Caco-2 (cell line): ENCODE results near the gene SOX5. TPM values are rescaled to one million over a fixed set of nuclear protein-coding genes. Genes with fewer than 3 reads are reported as not detected.

Experiments
- BruUV-seq: library from RNA; stranded (reverse); fragments of 400-500 nt; replicated peaks from 2 replicates; lab custom pipeline; 2021; lab: Mats Ljungman, UMichigan
- CTCF ChIA-PET: fragments of 300-600 bp; sonication (Branson Sonifier 250); formaldehyde crosslinking; loops from one replicate; lab custom pipeline; 2022; ENCODE audit warnings: antibody characterized with exemption; lab: Charles Lee
- POLR2A ChIA-PET: fragments of 300-600 bp; sonication (Branson Sonifier 250); formaldehyde crosslinking; loops from one replicate; lab custom pipeline; 2022; ENCODE audit warnings: antibody characterized with exemption; lab: Charles Lee
- DNase-seq, 2 experiments: peaks; one replicate each; pipeline versions ENCODE4 v3.0.0 to v3.0.0-alpha.2; 2020 to 2022
- H3K27me3 ChIP-seq: replicated peaks from 2 replicates; pipeline ENCODE4 v1.6.0; 2011; ENCODE audit warnings: low read length; ENCODE audit not compliant: control insufficient read depth, insufficient read depth
- H3K36me3 ChIP-seq: 2 replicates; pipeline ENCODE4 v1.5.1; 2011; ENCODE audit warnings: low read length; ENCODE audit not compliant: control insufficient read depth, insufficient read depth
- H3K4me1 ChIP-seq: fragments of 250-450 bp; sonication (Bioruptor Pico); 2 replicates; pipeline ENCODE4 v1.5.1; 2020; ENCODE audit warnings: mild to moderate bottlenecking
- H3K4me3 ChIP-seq: 2 replicates; pipeline ENCODE4 v1.5.1; 2011; ENCODE audit warnings: low read depth, mild to moderate bottlenecking, control low read depth, low read length
- H3K9me3 ChIP-seq: fragments of 250-450 bp; sonication (Bioruptor Pico); 2 replicates; pipeline ENCODE4 v1.5.1; 2020; ENCODE audit warnings: mild to moderate bottlenecking, moderate library complexity
- H3K27ac Mint-ChIP-seq: one replicate; pipeline ENCODE4 v1.8.0; 2022; ENCODE audit warnings: mixed read lengths; ENCODE audit not compliant: unreplicated experiment
- H3K27me3 Mint-ChIP-seq: one replicate; pipeline ENCODE4 v1.8.0; 2022; ENCODE audit warnings: mixed read lengths; ENCODE audit not compliant: insufficient read depth, unreplicated experiment
- H3K36me3 Mint-ChIP-seq: one replicate; pipeline ENCODE4 v1.8.0; 2022; ENCODE audit warnings: mild to moderate bottlenecking, mixed read lengths; ENCODE audit not compliant: insufficient read depth, unreplicated experiment
- H3K4me1 Mint-ChIP-seq: one replicate; pipeline ENCODE4 v1.8.0; 2022; ENCODE audit warnings: low read depth, mixed read lengths; ENCODE audit not compliant: unreplicated experiment
- H3K4me3 Mint-ChIP-seq: one replicate; pipeline ENCODE4 v1.8.0; 2022; ENCODE audit warnings: mild to moderate bottlenecking, moderate library complexity, mixed read lengths; ENCODE audit not compliant: unreplicated experiment
- H3K9me3 Mint-ChIP-seq: one replicate; pipeline ENCODE4 v1.8.0; 2022; ENCODE audit warnings: mixed read lengths; ENCODE audit not compliant: unreplicated experiment
- CTCF ChIP-seq, 2 experiments: fragments of 200-600 bp in 1 of 2; IDR thresholded peaks; 1 replicate in 1 of 2; 2 replicates in 1 of 2; pipeline versions ENCODE4 v1.5.1 to v1.8.0; 2011 to 2022; ENCODE audit warnings: antibody characterized with exemption in 1 of 2, control low read depth in 1 of 2, inconsistent platforms in 1 of 2, low read depth in 1 of 2, low read length in 1 of 2, mild to moderate bottlenecking in 1 of 2, moderate library complexity in 1 of 2; ENCODE audit not compliant: insufficient read depth in 1 of 2, severe bottlenecking in 1 of 2, unreplicated experiment in 1 of 2
- intact Hi-C: fragments of 100-400 bp; cut with micrococcal nuclease; formaldehyde crosslinking; loops from one replicate; pipeline ENCODE4 v1.10.0; 2022; ENCODE audit not compliant: unreplicated experiment
- total RNA-seq: library from RNA; stranded (reverse); gene quantifications from 2 replicates; pipeline ENCODE4 v1.2.3, GENCODE V29; 2022

SOX5 gene
- total RNA-seq, 1 experiment from 2014 or later, result 15.4 TPM

- no peaks in the 10 kb centered on the region for H3K27me3 ChIP-seq
- H3K9me3 ChIP-seq, result peaks cover 4% of the 10 kb centered on the region; the same call in 1 of the 2 replicates
- no peaks in the 10 kb centered on the region for H3K4me1 Mint-ChIP-seq
- no peaks in the 10 kb centered on the region for H3K36me3 ChIP-seq
- no peaks in the 10 kb centered on the region for H3K4me1 ChIP-seq
- DNase-seq, result no peak
- no TSS peak for BruUV-seq
- no peak for TF ChIP-seq CTCF (IDR thresholded peaks at IDR 0.05; ENCODE audit: insufficient read depth in 1 of 2, low read depth in 1 of 2, low read length in 1 of 2, severe bottlenecking in 1 of 2, unreplicated experiment in 1 of 2)
- H3K4me3 ChIP-seq, result no peak overlapping the region
- no peak overlapping the region for H3K27ac Mint-ChIP-seq
- intact Hi-C loops, result no loop called here
- ChIA-PET CTCF (no interaction called here), POLR2A (no interaction called here)
- no peaks in the 10 kb centered on the region for H3K27me3 Mint-ChIP-seq
- peaks cover 8% of the 10 kb centered on the region for H3K36me3 Mint-ChIP-seq
- peaks cover 20% of the 10 kb centered on the region for H3K9me3 Mint-ChIP-seq
- H3K4me3 Mint-ChIP-seq, result no peak overlapping the region
Observed at GRCh38 chr12:23862701-23863100, 86.8 kb downstream of the SOX5 start.

GRCh38 chr12:23860019-23860418 is 89.5 kb downstream of the SOX5 start:
- H3K4me3 Mint-ChIP-seq, result no peak overlapping the region
- no peak for DNase-seq
- no TSS peak for BruUV-seq
- ChIA-PET POLR2A (no interaction called here), CTCF (no interaction called here)
- Histone ChIP-seq H3K9me3 (peaks cover 4% of the 10 kb centered on the region; the same call in 1 of the 2 replicates), H3K4me1 (no peaks in the 10 kb centered on the region), H3K4me3 (no peak overlapping the region), H3K36me3 (no peaks in the 10 kb centered on the region), H3K27me3 (no peaks in the 10 kb centered on the region)
- H3K27me3 Mint-ChIP-seq, result no peaks in the 10 kb centered on the region
- no peak for TF ChIP-seq CTCF (IDR thresholded peaks at IDR 0.05; ENCODE audit: insufficient read depth in 1 of 2, low read depth in 1 of 2, low read length in 1 of 2, severe bottlenecking in 1 of 2, unreplicated experiment in 1 of 2)
- H3K36me3 Mint-ChIP-seq, result peaks cover 8% of the 10 kb centered on the region
- no peaks in the 10 kb centered on the region for H3K4me1 Mint-ChIP-seq
- no peak overlapping the region for H3K27ac Mint-ChIP-seq
- intact Hi-C loops, result no loop called here
- peaks cover 20% of the 10 kb centered on the region for H3K9me3 Mint-ChIP-seq

- TF ChIP-seq CTCF (IDR thresholded peaks at IDR 0.05; ENCODE audit: insufficient read depth in 1 of 2, low read depth in 1 of 2, low read length in 1 of 2, severe bottlenecking in 1 of 2, unreplicated experiment in 1 of 2), result no peak
- intact Hi-C loops, result no loop called here
- BruUV-seq, result no TSS peak
- H3K36me3 Mint-ChIP-seq, result peaks cover 8% of the 10 kb centered on the region
- CTCF ChIA-PET, result no interaction called here
- no peaks in the 10 kb centered on the region for H3K27me3 Mint-ChIP-seq
- Histone ChIP-seq H3K36me3 (no peaks in the 10 kb centered on the region), H3K9me3 (peaks cover 4% of the 10 kb centered on the region; the same call in 1 of the 2 replicates), H3K27me3 (no peaks in the 10 kb centered on the region), H3K4me1 (no peaks in the 10 kb centered on the region), H3K4me3 (no peak overlapping the region)
- H3K4me1 Mint-ChIP-seq, result no peaks in the 10 kb centered on the region
- peaks cover 20% of the 10 kb centered on the region for H3K9me3 Mint-ChIP-seq
- POLR2A ChIA-PET, result no interaction called here
- no peak overlapping the region for H3K27ac Mint-ChIP-seq
- DNase-seq, result no peak
- no peak overlapping the region for H3K4me3 Mint-ChIP-seq
Observed at GRCh38 chr12:23857178-23857577, 92.3 kb downstream of the SOX5 start.
